ENCODE measurements around the gene TRIP12.
"Not testable (repeated sequence)": the region's sequence is repeated elsewhere in the genome, so short reads cannot be mapped to it uniquely, and the experiment has no call there.

The TRIP12 gene

GRCh38 chr2:229921892-229922448 is at the start of gene TRIP12:
TSS of gene TRIP12 (minus strand) at chr2:229922009. CDS start at chr2:229880079, 41,930 bp downstream.
- DNase-seq = peak; percentile 97

- DNase-seq = no peak
Observed at GRCh38 chr2:229971298-229971790, 49.5 kb upstream of the TRIP12 start.

GRCh38 chr2:229970406-229970805 is 48.6 kb upstream of the TRIP12 start:
- no peak for DNase-seq

GRCh38 chr2:229969921-229970320 is 48.1 kb upstream of the TRIP12 start:
- no peak for DNase-seq

- not testable (repeated sequence) for DNase-seq
Observed at GRCh38 chr2:229963596-229963995, 41.8 kb upstream of the TRIP12 start.

- no peak for DNase-seq
Observed at GRCh38 chr2:229956491-229956890, 34.7 kb upstream of the TRIP12 start.

- no peak for DNase-seq
Observed at GRCh38 chr2:229955663-229956062, 33.9 kb upstream of the TRIP12 start.

GRCh38 chr2:229952256-229952835 is 30.5 kb upstream of the TRIP12 start:
- DNase-seq = no peak

GRCh38 chr2:229947544-229947943 is 25.7 kb upstream of the TRIP12 start:
- no peak for DNase-seq

GRCh38 chr2:229945975-229946374 is 24.2 kb upstream of the TRIP12 start:
- no peak for DNase-seq

- DNase-seq = no peak
Observed at GRCh38 chr2:229943770-229944449, 22.1 kb upstream of the TRIP12 start.

- no peak for DNase-seq
Observed at GRCh38 chr2:229943171-229943570, 21.4 kb upstream of the TRIP12 start.

GRCh38 chr2:229942671-229943070 is 20.9 kb upstream of the TRIP12 start:
- no peak for DNase-seq

GRCh38 chr2:229937537-229937936 is 15.7 kb upstream of the TRIP12 start:
- DNase-seq = no peak

GRCh38 chr2:229931241-229931640 is 9.4 kb upstream of the TRIP12 start:
- DNase-seq = no peak

- no peak for DNase-seq
Observed at GRCh38 chr2:229930656-229931055, 8.8 kb upstream of the TRIP12 start.

- DNase-seq = peak; percentile 53
Observed at GRCh38 chr2:229927817-229928321, 6.1 kb upstream of the TRIP12 start.

- no peak for DNase-seq
Observed at GRCh38 chr2:229925201-229925600, 3.4 kb upstream of the TRIP12 start.

- DNase-seq = not testable (repeated sequence)
Observed at GRCh38 chr2:229924541-229924940, 2.7 kb upstream of the TRIP12 start.

- DNase-seq = peak; percentile 66
Observed at GRCh38 chr2:229922449-229923386, 909 bp upstream of the TRIP12 start, which contains the start of gene FBXO36. TSS of gene FBXO36 (plus strand) at chr2:229922503. CDS start at chr2:229922514, 11 bp downstream.

- peak; percentile 86 for DNase-seq
Observed at GRCh38 chr2:229921101-229921891, 513 bp downstream of the TRIP12 start.

Measured in EL (cell line).